WTC11 (cell line): ENCODE data around the gene CCDC12. TPM values are rescaled to one million over a fixed set of nuclear protein-coding genes. Genes with fewer than 3 reads are reported as not detected.

ENCODE experiments used
- ATAC-seq: fragments of 200-7000 bp; cut with Tn5 transposase; 2 replicates; pipeline ENCODE4 v1.10.0; 2021; ENCODE audit warnings: mild to moderate bottlenecking, moderate library complexity
- CTCF ChIA-PET: fragments of 300-600 bp; sonication (Branson Sonifier 250); formaldehyde crosslinking; loops from one replicate; lab custom pipeline; 2021; ENCODE audit warnings: antibody characterized with exemption; lab: Charles Lee
- POLR2A ChIA-PET: fragments of 350-600 bp; sonication (Branson Sonifier 250); formaldehyde crosslinking; loops from one replicate; lab custom pipeline; 2021; ENCODE audit warnings: antibody characterized with exemption; lab: Charles Lee
- DNase-seq: peaks from one replicate; pipeline ENCODE4 v3.0.0; 2021; ENCODE audit warnings: low spot score
- H3K27ac Mint-ChIP-seq: 2 replicates; pipeline ENCODE4 v1.8.0; 2021; ENCODE audit warnings: mixed read lengths
- H3K27me3 Mint-ChIP-seq: 2 replicates; pipeline ENCODE4 v1.8.0; 2021; ENCODE audit warnings: low read depth, mild to moderate bottlenecking, moderate library complexity, mixed read lengths
- H3K36me3 Mint-ChIP-seq: 2 replicates; pipeline ENCODE4 v1.8.0; 2021; ENCODE audit warnings: mixed read lengths
- H3K4me1 Mint-ChIP-seq: 2 replicates; pipeline ENCODE4 v1.8.0; 2022; ENCODE audit warnings: mixed read lengths
- H3K4me3 Mint-ChIP-seq: 2 replicates; pipeline ENCODE4 v1.8.0; 2021; ENCODE audit warnings: mild to moderate bottlenecking, moderate library complexity, mixed read lengths
- H3K9me3 Mint-ChIP-seq: 2 replicates; pipeline ENCODE4 v1.8.0; 2021; ENCODE audit warnings: mixed read lengths
- ARID4B ChIP-seq: sonication (generic); formaldehyde crosslinking; IDR thresholded peaks from 2 replicates; pipeline ENCODE4 v1.8.0; 2023; ENCODE audit warnings: missing genetic modification reagents, mild to moderate bottlenecking, borderline replicate concordance
- CBFB ChIP-seq: sonication (generic); formaldehyde crosslinking; IDR thresholded peaks from 2 replicates; pipeline ENCODE4 v1.8.1; 2022; ENCODE audit warnings: mild to moderate bottlenecking, low read depth, missing genetic modification reagents
- CREB1 ChIP-seq: sonication (generic); formaldehyde crosslinking; IDR thresholded peaks from 2 replicates; pipeline ENCODE4 v1.8.0; 2023; ENCODE audit warnings: mild to moderate bottlenecking, missing genetic modification reagents
- CREM ChIP-seq: sonication (generic); formaldehyde crosslinking; IDR thresholded peaks from 2 replicates; pipeline ENCODE4 v1.8.1; 2022; ENCODE audit warnings: mild to moderate bottlenecking, missing genetic modification reagents, moderate library complexity
- E2F1 ChIP-seq: sonication (generic); formaldehyde crosslinking; IDR thresholded peaks from 2 replicates; pipeline ENCODE4 v1.8.0; 2022; ENCODE audit warnings: mild to moderate bottlenecking, missing genetic modification reagents
- EMX1 ChIP-seq: fragments of 250-450 bp; sonication (Bioruptor Pico); IDR thresholded peaks from 2 replicates; pipeline ENCODE4 v1.8.0; 2021; ENCODE audit warnings: mild to moderate bottlenecking
- KAT7 ChIP-seq: sonication (generic); formaldehyde crosslinking; IDR thresholded peaks from 2 replicates; pipeline ENCODE4 v1.8.1; 2023; ENCODE audit warnings: missing genetic modification reagents, mild to moderate bottlenecking, borderline replicate concordance
- NR3C1 ChIP-seq: sonication (generic); formaldehyde crosslinking; conservative IDR thresholded peaks from 2 replicates; pipeline ENCODE4 v1.8.1; 2023; ENCODE audit warnings: low read depth, mild to moderate bottlenecking, missing genetic modification reagents
- SMAD3 ChIP-seq: sonication (generic); formaldehyde crosslinking; IDR thresholded peaks from 2 replicates; pipeline ENCODE4 v1.8.0; 2022; ENCODE audit warnings: missing genetic modification reagents, mild to moderate bottlenecking, borderline replicate concordance
- TEAD4 ChIP-seq: sonication (generic); formaldehyde crosslinking; IDR thresholded peaks from 2 replicates; pipeline ENCODE4 v1.8.0; 2022; ENCODE audit warnings: mild to moderate bottlenecking, missing genetic modification reagents
- ZNF263 ChIP-seq: sonication (generic); formaldehyde crosslinking; IDR thresholded peaks from 2 replicates; pipeline ENCODE4 v1.8.1; 2022; ENCODE audit warnings: low read depth, mild to moderate bottlenecking, moderate library complexity, missing genetic modification reagents
- total RNA-seq: library from RNA; stranded (reverse); gene quantifications from 3 replicates; pipeline ENCODE4 v1.2.3, GENCODE V29; 2021
- TF ChIP-seq, protein P1 (sequence below): sonication (generic); formaldehyde crosslinking; IDR thresholded peaks from 2 replicates; pipeline ENCODE4 v1.8.1; 2023; ENCODE audit warnings: mild to moderate bottlenecking, moderate library complexity, missing genetic modification reagents
- TF ChIP-seq, protein P2 (sequence below): sonication (generic); formaldehyde crosslinking; IDR thresholded peaks from 2 replicates; pipeline ENCODE4 v1.8.0; 2023; ENCODE audit warnings: mild to moderate bottlenecking, missing genetic modification reagents
- TF ChIP-seq, protein P3 (sequence below): fragments of 250-450 bp; sonication (Bioruptor Pico); IDR thresholded peaks from 2 replicates; pipeline ENCODE4 v1.9.0; 2021; ENCODE audit warnings: mild to moderate bottlenecking, borderline replicate concordance
- TF ChIP-seq, protein P4 (sequence below): sonication (generic); formaldehyde crosslinking; IDR thresholded peaks from 2 replicates; pipeline ENCODE4 v1.8.1; 2023; ENCODE audit warnings: mild to moderate bottlenecking, missing genetic modification reagents

The CCDC12 gene
- total RNA-seq, 1 experiment from 2014 or later = 59.1 TPM

- TF ChIP-seq, protein P1, sequence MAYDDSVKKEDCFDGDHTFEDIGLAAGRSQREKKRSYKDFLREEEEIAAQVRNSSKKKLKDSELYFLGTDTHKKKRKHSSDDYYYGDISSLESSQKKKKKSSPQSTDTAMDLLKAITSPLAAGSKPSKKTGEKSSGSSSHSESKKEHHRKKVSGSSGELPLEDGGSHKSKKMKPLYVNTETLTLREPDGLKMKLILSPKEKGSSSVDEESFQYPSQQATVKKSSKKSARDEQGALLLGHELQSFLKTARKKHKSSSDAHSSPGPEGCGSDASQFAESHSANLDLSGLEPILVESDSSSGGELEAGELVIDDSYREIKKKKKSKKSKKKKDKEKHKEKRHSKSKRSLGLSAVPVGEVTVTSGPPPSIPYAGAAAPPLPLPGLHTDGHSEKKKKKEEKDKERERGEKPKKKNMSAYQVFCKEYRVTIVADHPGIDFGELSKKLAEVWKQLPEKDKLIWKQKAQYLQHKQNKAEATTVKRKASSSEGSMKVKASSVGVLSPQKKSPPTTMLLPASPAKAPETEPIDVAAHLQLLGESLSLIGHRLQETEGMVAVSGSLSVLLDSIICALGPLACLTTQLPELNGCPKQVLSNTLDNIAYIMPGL (CRISPR knock-in tag) = no peak
- TF ChIP-seq NR3C1 (CRISPR knock-in tag) (no peak), TEAD4 (CRISPR knock-in tag) (no peak), E2F1 (no peak), KAT7 (no peak), EMX1 (no peak)
- TF ChIP-seq, protein P2, sequence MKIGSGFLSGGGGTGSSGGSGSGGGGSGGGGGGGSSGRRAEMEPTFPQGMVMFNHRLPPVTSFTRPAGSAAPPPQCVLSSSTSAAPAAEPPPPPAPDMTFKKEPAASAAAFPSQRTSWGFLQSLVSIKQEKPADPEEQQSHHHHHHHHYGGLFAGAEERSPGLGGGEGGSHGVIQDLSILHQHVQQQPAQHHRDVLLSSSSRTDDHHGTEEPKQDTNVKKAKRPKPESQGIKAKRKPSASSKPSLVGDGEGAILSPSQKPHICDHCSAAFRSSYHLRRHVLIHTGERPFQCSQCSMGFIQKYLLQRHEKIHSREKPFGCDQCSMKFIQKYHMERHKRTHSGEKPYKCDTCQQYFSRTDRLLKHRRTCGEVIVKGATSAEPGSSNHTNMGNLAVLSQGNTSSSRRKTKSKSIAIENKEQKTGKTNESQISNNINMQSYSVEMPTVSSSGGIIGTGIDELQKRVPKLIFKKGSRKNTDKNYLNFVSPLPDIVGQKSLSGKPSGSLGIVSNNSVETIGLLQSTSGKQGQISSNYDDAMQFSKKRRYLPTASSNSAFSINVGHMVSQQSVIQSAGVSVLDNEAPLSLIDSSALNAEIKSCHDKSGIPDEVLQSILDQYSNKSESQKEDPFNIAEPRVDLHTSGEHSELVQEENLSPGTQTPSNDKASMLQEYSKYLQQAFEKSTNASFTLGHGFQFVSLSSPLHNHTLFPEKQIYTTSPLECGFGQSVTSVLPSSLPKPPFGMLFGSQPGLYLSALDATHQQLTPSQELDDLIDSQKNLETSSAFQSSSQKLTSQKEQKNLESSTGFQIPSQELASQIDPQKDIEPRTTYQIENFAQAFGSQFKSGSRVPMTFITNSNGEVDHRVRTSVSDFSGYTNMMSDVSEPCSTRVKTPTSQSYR (CRISPR knock-in tag) = no peak
- TF ChIP-seq, all 79 proteins: peak for 0
These were observed 38.6 kb upstream of the CCDC12 start (continued) for GRCh38 chr3:47015151-47015550.

GRCh38 chr3:47014036-47014435 lies 37.5 kb upstream of the CCDC12 start:
- Mint-ChIP-seq H3K4me1 (peaks cover 12% of the 10 kb centered on the region), H3K36me3 (peaks cover 16% of the 10 kb centered on the region), H3K9me3 (no peaks in the 10 kb centered on the region), H3K4me3 (no peak overlapping the region), H3K27ac (no peak overlapping the region), H3K27me3 (no peaks in the 10 kb centered on the region)
- DNase-seq (no peak), ATAC-seq (no peak)
- CTCF ChIA-PET = no interaction called here
- TF ChIP-seq KAT7 (no peak), CREB1 (no peak), ZNF263 (CRISPR knock-in tag) (no peak), SMAD3 (CRISPR knock-in tag) (no peak), ARID4B (CRISPR knock-in tag) (no peak), CREM (CRISPR knock-in tag) (no peak), CBFB (CRISPR knock-in tag) (no peak)
- TF ChIP-seq, protein P3, sequence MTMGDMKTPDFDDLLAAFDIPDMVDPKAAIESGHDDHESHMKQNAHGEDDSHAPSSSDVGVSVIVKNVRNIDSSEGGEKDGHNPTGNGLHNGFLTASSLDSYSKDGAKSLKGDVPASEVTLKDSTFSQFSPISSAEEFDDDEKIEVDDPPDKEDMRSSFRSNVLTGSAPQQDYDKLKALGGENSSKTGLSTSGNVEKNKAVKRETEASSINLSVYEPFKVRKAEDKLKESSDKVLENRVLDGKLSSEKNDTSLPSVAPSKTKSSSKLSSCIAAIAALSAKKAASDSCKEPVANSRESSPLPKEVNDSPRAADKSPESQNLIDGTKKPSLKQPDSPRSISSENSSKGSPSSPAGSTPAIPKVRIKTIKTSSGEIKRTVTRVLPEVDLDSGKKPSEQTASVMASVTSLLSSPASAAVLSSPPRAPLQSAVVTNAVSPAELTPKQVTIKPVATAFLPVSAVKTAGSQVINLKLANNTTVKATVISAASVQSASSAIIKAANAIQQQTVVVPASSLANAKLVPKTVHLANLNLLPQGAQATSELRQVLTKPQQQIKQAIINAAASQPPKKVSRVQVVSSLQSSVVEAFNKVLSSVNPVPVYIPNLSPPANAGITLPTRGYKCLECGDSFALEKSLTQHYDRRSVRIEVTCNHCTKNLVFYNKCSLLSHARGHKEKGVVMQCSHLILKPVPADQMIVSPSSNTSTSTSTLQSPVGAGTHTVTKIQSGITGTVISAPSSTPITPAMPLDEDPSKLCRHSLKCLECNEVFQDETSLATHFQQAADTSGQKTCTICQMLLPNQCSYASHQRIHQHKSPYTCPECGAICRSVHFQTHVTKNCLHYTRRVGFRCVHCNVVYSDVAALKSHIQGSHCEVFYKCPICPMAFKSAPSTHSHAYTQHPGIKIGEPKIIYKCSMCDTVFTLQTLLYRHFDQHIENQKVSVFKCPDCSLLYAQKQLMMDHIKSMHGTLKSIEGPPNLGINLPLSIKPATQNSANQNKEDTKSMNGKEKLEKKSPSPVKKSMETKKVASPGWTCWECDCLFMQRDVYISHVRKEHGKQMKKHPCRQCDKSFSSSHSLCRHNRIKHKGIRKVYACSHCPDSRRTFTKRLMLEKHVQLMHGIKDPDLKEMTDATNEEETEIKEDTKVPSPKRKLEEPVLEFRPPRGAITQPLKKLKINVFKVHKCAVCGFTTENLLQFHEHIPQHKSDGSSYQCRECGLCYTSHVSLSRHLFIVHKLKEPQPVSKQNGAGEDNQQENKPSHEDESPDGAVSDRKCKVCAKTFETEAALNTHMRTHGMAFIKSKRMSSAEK (CRISPR knock-in tag) = no peak
- TF ChIP-seq, protein P4, sequence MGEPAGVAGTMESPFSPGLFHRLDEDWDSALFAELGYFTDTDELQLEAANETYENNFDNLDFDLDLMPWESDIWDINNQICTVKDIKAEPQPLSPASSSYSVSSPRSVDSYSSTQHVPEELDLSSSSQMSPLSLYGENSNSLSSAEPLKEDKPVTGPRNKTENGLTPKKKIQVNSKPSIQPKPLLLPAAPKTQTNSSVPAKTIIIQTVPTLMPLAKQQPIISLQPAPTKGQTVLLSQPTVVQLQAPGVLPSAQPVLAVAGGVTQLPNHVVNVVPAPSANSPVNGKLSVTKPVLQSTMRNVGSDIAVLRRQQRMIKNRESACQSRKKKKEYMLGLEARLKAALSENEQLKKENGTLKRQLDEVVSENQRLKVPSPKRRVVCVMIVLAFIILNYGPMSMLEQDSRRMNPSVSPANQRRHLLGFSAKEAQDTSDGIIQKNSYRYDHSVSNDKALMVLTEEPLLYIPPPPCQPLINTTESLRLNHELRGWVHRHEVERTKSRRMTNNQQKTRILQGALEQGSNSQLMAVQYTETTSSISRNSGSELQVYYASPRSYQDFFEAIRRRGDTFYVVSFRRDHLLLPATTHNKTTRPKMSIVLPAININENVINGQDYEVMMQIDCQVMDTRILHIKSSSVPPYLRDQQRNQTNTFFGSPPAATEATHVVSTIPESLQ (CRISPR knock-in tag) = no peak
- POLR2A ChIA-PET = no interaction called here
